ENCODE data around the gene ITM2B. TPM values are rescaled to one million over a fixed set of nuclear protein-coding genes. Genes with fewer than 3 reads are reported as not detected.

The ITM2B gene
- polyA plus RNA-seq, 1 donor (not counting 4 experiments of a cell fraction or from before 2014, with no cell fraction given): 401 TPM

DNA sequence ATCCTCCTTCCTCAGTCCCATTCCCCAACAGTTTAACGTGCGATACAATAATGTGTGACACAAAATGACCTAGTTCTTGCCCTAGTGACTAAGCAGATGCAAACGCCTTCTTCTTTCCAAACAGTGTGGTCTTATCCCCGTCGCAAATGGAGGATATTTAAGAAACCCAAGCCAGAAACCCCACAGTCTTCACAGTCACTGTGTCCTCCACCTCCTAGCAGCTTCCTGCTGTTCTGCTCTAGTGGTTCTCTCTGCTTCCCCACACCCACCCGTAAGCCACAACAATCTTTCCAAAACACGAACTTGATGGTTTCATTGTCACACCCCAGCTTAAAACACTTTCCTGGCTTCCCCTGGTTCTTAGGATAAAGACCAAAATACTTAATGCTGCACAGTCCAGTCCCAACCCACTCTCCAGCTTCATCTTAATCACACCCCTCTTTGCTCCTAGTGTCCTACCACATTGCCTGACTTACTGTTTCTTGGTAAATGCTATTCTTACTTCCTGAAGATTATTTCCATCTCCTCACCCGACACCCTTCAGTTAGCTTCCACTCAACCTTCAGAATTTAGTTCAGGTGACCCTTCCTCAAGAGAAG, 32.3 kb downstream of the ITM2B start:
- FAIRE-seq: no peak
- H3K4me2 ChIP-seq (ENCODE audit: control insufficient read depth, extremely low read depth, insufficient read depth, low read depth, low read length): no peak overlapping the region
- H4K20me1 ChIP-seq (ENCODE audit: control insufficient read depth, extremely low read depth, insufficient read depth, low read length): no peaks in the 10 kb centered on the region
- no peak overlapping the region for H2AFZ ChIP-seq (ENCODE audit: control insufficient read depth, low read length)
- no peaks in the 10 kb centered on the region for H3K79me2 ChIP-seq (ENCODE audit: control insufficient read depth, insufficient read depth, low read length)
- no peak overlapping the region for H3K9ac ChIP-seq (ENCODE audit: control insufficient read depth, extremely low read depth, insufficient read depth, low read length)
- H3K9me1 ChIP-seq (ENCODE audit: control insufficient read depth, extremely low read depth, insufficient read depth, low read length): no peaks in the 10 kb centered on the region
- no peaks in the 10 kb centered on the region for H3K9me3 ChIP-seq (ENCODE audit: control insufficient read depth, low read depth, low read length)
- no peak for DNase-seq (ENCODE audit: low read depth, low spot score)
- dilution Hi-C loops (cut with MboI; ENCODE audit: extremely low pct_ligation_motif_present, low sequenced_read_pairs): no loop called here
- no peaks in the 10 kb centered on the region for H3K27me3 ChIP-seq (ENCODE audit: control insufficient read depth, extremely low read depth, insufficient read depth, low read length)
- no peak for TF ChIP-seq EZH2 (IDR thresholded peaks at IDR 0.05; ENCODE audit: low read length)
- no peak for TF ChIP-seq CTCF (optimal IDR thresholded peaks at IDR 0.05 in 1 of 3, IDR thresholded peaks at IDR 0.05 in 1 of 3, conservative IDR thresholded peaks at IDR 0.05 in 1 of 3; ENCODE audit: extremely low read depth in 1 of 3, insufficient read depth in 2 of 3, low read length in 3 of 3)
- no peak overlapping the region for H3K27ac ChIP-seq (ENCODE audit: control insufficient read depth, insufficient read depth, low read length)
- no peak overlapping the region for H3K4me3 ChIP-seq (ENCODE audit: control insufficient read depth in 2 of 3, extremely low read depth in 1 of 3, insufficient read depth in 2 of 3, low read depth in 1 of 3, low read length in 3 of 3)
- H3K36me3 ChIP-seq (ENCODE audit: control insufficient read depth in 2 of 2, extremely low read depth in 1 of 2, insufficient read depth in 2 of 2, low read length in 2 of 2): peaks cover 4 to 10% of the 10 kb centered on the region in 2 experiments
- H3K4me1 ChIP-seq (ENCODE audit: control insufficient read depth, extremely low read depth, insufficient read depth, low read length): peaks cover 6% of the 10 kb centered on the region

- DNase-seq (ENCODE audit: low read depth, low spot score) (no peak), FAIRE-seq (no peak)
- dilution Hi-C loops (cut with MboI; ENCODE audit: extremely low pct_ligation_motif_present, low sequenced_read_pairs): no loop called here
- no peaks in the 10 kb centered on the region for H3K79me2 ChIP-seq (ENCODE audit: control insufficient read depth, insufficient read depth, low read length)
- H3K27me3 ChIP-seq (ENCODE audit: control insufficient read depth, extremely low read depth, insufficient read depth, low read length): no peaks in the 10 kb centered on the region
- peaks cover 4 to 10% of the 10 kb centered on the region in 2 experiments for H3K36me3 ChIP-seq (ENCODE audit: control insufficient read depth in 2 of 2, extremely low read depth in 1 of 2, insufficient read depth in 2 of 2, low read length in 2 of 2)
- H3K9me3 ChIP-seq (ENCODE audit: control insufficient read depth, low read depth, low read length): no peaks in the 10 kb centered on the region
- peaks cover 6% of the 10 kb centered on the region for H3K4me1 ChIP-seq (ENCODE audit: control insufficient read depth, extremely low read depth, insufficient read depth, low read length)
- H2AFZ ChIP-seq (ENCODE audit: control insufficient read depth, low read length): no peak overlapping the region
- H3K9me1 ChIP-seq (ENCODE audit: control insufficient read depth, extremely low read depth, insufficient read depth, low read length): no peaks in the 10 kb centered on the region
- H3K4me3 ChIP-seq (ENCODE audit: control insufficient read depth in 2 of 3, extremely low read depth in 1 of 3, insufficient read depth in 2 of 3, low read depth in 1 of 3, low read length in 3 of 3): no peak overlapping the region
- H3K27ac ChIP-seq (ENCODE audit: control insufficient read depth, insufficient read depth, low read length): no peak overlapping the region
- H3K4me2 ChIP-seq (ENCODE audit: control insufficient read depth, extremely low read depth, insufficient read depth, low read depth, low read length): no peak overlapping the region
- TF ChIP-seq EZH2 (IDR thresholded peaks at IDR 0.05; ENCODE audit: low read length) (no peak), CTCF (optimal IDR thresholded peaks at IDR 0.05 in 1 of 3, IDR thresholded peaks at IDR 0.05 in 1 of 3, conservative IDR thresholded peaks at IDR 0.05 in 1 of 3; ENCODE audit: extremely low read depth in 1 of 3, insufficient read depth in 2 of 3, low read length in 3 of 3) (no peak)
- no peaks in the 10 kb centered on the region for H4K20me1 ChIP-seq (ENCODE audit: control insufficient read depth, extremely low read depth, insufficient read depth, low read length)
- H3K9ac ChIP-seq (ENCODE audit: control insufficient read depth, extremely low read depth, insufficient read depth, low read length): no peak overlapping the region
These were observed 33.1 kb downstream of the ITM2B start for GRCh38 chr13:48266150-48266549.
